Endothelial cell of umbilical vein (primary cell): Measurements from ENCODE around the gene RASL10A. TPM values are rescaled to one million over a fixed set of nuclear protein-coding genes. Genes with fewer than 3 reads are reported as not detected.

Experiments used
- BruUV-seq: library from RNA; stranded (reverse); fragments of 400-500 nt; replicated peaks from 2 replicates; lab custom pipeline; 2021; lab: Mats Ljungman, UMichigan
- CTCF ChIA-PET: fragments of 300-600, 350-600 bp; sonication (Branson Sonifier 250); formaldehyde crosslinking; loops from one replicate; lab custom pipeline; 2021; ENCODE audit warnings: antibody characterized with exemption, inconsistent platforms; lab: Charles Lee
- POLR2A ChIA-PET: fragments of 300-600, 350-600 bp; sonication (Branson Sonifier 250); formaldehyde crosslinking; loops from one replicate; lab custom pipeline; 2021; ENCODE audit warnings: antibody characterized with exemption, inconsistent platforms; lab: Charles Lee
- DNase-seq: peaks from one replicate; pipeline ENCODE4 v3.0.0-alpha.2; 2011; ENCODE audit warnings: low read depth, low spot score
- FAIRE-seq: peaks from 2 replicates; lab custom pipeline; 2011; peaks lifted over from hg19 to GRCh38; lab: Jason Lieb, UNC
- H2AFZ ChIP-seq: 2 replicates; pipeline ENCODE4 v1.6.0; 2012; ENCODE audit warnings: low read depth, low read length, control low read depth, inconsistent platforms
- H3K27ac ChIP-seq: 2 replicates; pipeline ENCODE4 v1.5.1; 2011; ENCODE audit warnings: low read depth, mild to moderate bottlenecking, control low read depth, low read length, moderate library complexity; ENCODE audit not compliant: insufficient read depth
- H3K27me3 ChIP-seq, 2 experiments: 2 replicates each; pipeline versions ENCODE4 v1.6.0 to v1.6.1; 2011; ENCODE audit warnings: low read length in 2 of 2, mixed read lengths in 1 of 2; ENCODE audit not compliant: control insufficient read depth in 2 of 2, insufficient read depth in 2 of 2
- H3K36me3 ChIP-seq, 2 experiments: 2 replicates in 1 of 2; 3 replicates in 1 of 2; pipeline ENCODE4 v1.5.1; 2011; ENCODE audit warnings: low read length in 2 of 2, mild to moderate bottlenecking in 1 of 2, moderate library complexity in 1 of 2; ENCODE audit not compliant: control insufficient read depth in 2 of 2, insufficient read depth in 2 of 2; ENCODE audit errors: extremely low read depth in 1 of 2
- H3K4me1 ChIP-seq: 3 replicates; pipeline ENCODE4 v1.5.1; 2011; ENCODE audit warnings: mild to moderate bottlenecking, low read length; ENCODE audit not compliant: control insufficient read depth, insufficient read depth; ENCODE audit errors: extremely low read depth
- H3K4me2 ChIP-seq: 2 replicates; pipeline ENCODE4 v1.6.1; 2011; ENCODE audit warnings: low read length, control low read depth, mixed read lengths; ENCODE audit not compliant: insufficient read depth
- H3K4me3 ChIP-seq, 3 experiments: fragments of 200-600 bp in 1 of 3; sonication (generic), shearing (Covaris generic) in 1 of 3; replicated peaks in 1 of 3; 2 replicates each; pipeline ENCODE4 v1.5.1; 2011 to 2016; ENCODE audit warnings: control low read depth in 3 of 3, low read length in 3 of 3, mild to moderate bottlenecking in 2 of 3, inconsistent platforms in 1 of 3, low read depth in 1 of 3, moderate library complexity in 1 of 3; ENCODE audit not compliant: insufficient read depth in 1 of 3
- H3K79me2 ChIP-seq: 2 replicates; pipeline ENCODE4 v1.6.0; 2012; ENCODE audit warnings: low read length, inconsistent platforms; ENCODE audit not compliant: control insufficient read depth, insufficient read depth
- H3K9ac ChIP-seq: replicated peaks from 2 replicates; pipeline ENCODE3; 2011; ENCODE audit warnings: low read length, control low read depth; ENCODE audit not compliant: insufficient read depth; ENCODE audit errors: extremely low read depth
- H3K9me1 ChIP-seq: replicated peaks from 3 replicates; pipeline ENCODE4 v1.6.0; 2011; ENCODE audit warnings: mild to moderate bottlenecking, low read length; ENCODE audit not compliant: control insufficient read depth, insufficient read depth; ENCODE audit errors: extremely low read depth
- H3K9me3 ChIP-seq: replicated peaks from 2 replicates; pipeline ENCODE4 v1.5.1; 2012; ENCODE audit warnings: low read length, inconsistent platforms; ENCODE audit not compliant: control insufficient read depth, insufficient read depth
- H4K20me1 ChIP-seq: replicated peaks from 2 replicates; pipeline ENCODE3; 2011; ENCODE audit warnings: mild to moderate bottlenecking, low read length; ENCODE audit not compliant: control insufficient read depth, insufficient read depth; ENCODE audit errors: extremely low read depth
- EZH2 ChIP-seq: IDR thresholded peaks from 2 replicates; pipeline ENCODE4 v1.6.1; 2012; ENCODE audit warnings: borderline replicate concordance, low read depth, mild to moderate bottlenecking, moderate library complexity, low read length, inconsistent platforms; ENCODE audit not compliant: severe bottlenecking
- FOS ChIP-seq: IDR thresholded peaks from 2 replicates; pipeline ENCODE4 v1.6.1; 2011; ENCODE audit warnings: mild to moderate bottlenecking, low read length, moderate library complexity, borderline replicate concordance; ENCODE audit not compliant: insufficient read depth
- GATA2 ChIP-seq: IDR thresholded peaks from 2 replicates; pipeline ENCODE4 v1.7.0; 2011; ENCODE audit warnings: low read depth, mild to moderate bottlenecking, moderate library complexity, mixed read lengths, low read length; ENCODE audit not compliant: insufficient read length, insufficient read depth
- JUN ChIP-seq: IDR thresholded peaks from 2 replicates; pipeline ENCODE4 v1.6.1; 2011; ENCODE audit warnings: borderline replicate concordance, low read depth; ENCODE audit not compliant: insufficient read length, insufficient read depth
- MYC ChIP-seq: IDR thresholded peaks from one replicate; pipeline ENCODE4 v1.6.1; 2011; ENCODE audit warnings: mild to moderate bottlenecking, low read depth, low read length
- POLR2A ChIP-seq: IDR thresholded peaks from 2 replicates; pipeline ENCODE4 v1.6.1; 2012; ENCODE audit warnings: low read depth, mild to moderate bottlenecking, control low read depth, low read length
- POLR2AphosphoS5 ChIP-seq: IDR thresholded peaks from 2 replicates; pipeline ENCODE4 v1.6.1; 2012; ENCODE audit warnings: low read depth, mild to moderate bottlenecking, control low read depth, low read length, moderate library complexity; ENCODE audit not compliant: insufficient read depth
- dilution Hi-C: fragments of 300-500 bp; cut with MboI; formaldehyde crosslinking; loops from one replicate; pipeline ENCODE4 v1.15.0; 2019; ENCODE audit warnings: low sequenced_read_pairs; ENCODE audit not compliant: extremely low pct_ligation_motif_present
- intact Hi-C: fragments of 100-400 bp; cut with micrococcal nuclease; formaldehyde crosslinking; loops from one replicate; pipeline ENCODE4 v1.10.0; 2022
- polyA plus RNA-seq, 4 experiments: library from polyadenylated mRNA; depleted of rRNA in 3 of 4; stranded (reverse) in 3 of 4; unstranded in 1 of 4; fragments of >200 nt; gene quantifications; 2 replicates each; pipeline versions ENCODE4 v1.2.1 to v1.2.3, GENCODE V29; 2011 to 2012; ENCODE audit warnings: missing spikeins in 1 of 4
- total RNA-seq: library from RNA; stranded (reverse); gene quantifications from 2 replicates; pipeline ENCODE4 v1.2.3, GENCODE V29; 2021
- TF ChIP-seq, protein P1 (sequence below), 2 donors: IDR thresholded peaks; 1 replicate in 1 of 2; 2 replicates in 1 of 2; pipeline ENCODE4 v1.5.1; 2011; ENCODE audit warnings: low read length in 2 of 2, mild to moderate bottlenecking in 2 of 2, moderate library complexity in 2 of 2, control low read depth in 1 of 2, inconsistent platforms in 1 of 2, low read depth in 1 of 2; ENCODE audit not compliant: insufficient read depth in 1 of 2; ENCODE audit errors: extremely low read depth in 1 of 2
- TF ChIP-seq, protein P2 (sequence below): IDR thresholded peaks from 2 replicates; pipeline ENCODE4 v1.6.1; 2011; ENCODE audit not compliant: insufficient read depth, insufficient read length

RASL10A gene
- total and polyA plus RNA-seq, 2 donors (not counting 3 experiments of a cell fraction or from before 2014, with no cell fraction given): 1.1 to 1.9 TPM

DNA sequence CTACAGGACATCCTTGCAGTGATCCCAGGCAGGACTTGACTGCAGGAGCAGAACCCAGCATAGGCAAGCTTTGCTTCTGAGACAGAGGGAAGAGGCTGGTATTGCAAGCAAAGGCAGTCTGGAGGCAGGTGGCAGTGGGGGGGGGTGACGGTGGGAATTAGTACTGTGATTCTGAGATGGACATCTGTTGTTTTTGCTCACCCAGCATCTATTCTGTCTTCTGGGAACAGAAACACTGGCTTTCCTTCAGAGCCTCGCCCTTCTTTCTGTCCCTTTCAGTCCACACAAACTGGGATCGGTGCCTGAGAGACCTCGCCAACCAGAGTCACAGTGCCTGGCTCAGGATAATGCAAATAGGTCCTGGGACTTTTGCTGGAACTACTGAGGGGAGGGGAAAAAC, 31.2 kb upstream of the RASL10A start:
- Histone ChIP-seq H3K4me1 (no peaks in the 10 kb centered on the region), H3K36me3 (peaks cover 7 to 70% of the 10 kb centered on the region in 2 experiments), H3K79me2 (no peaks in the 10 kb centered on the region), H3K27me3 (no peaks in the 10 kb centered on the region), H3K27ac (no peak overlapping the region), H3K9ac (no peak overlapping the region), H3K4me3 (no peak overlapping the region), H2AFZ (no peak overlapping the region), H3K9me1 (no peaks in the 10 kb centered on the region), H3K4me2 (no peak overlapping the region), H3K9me3 (no peaks in the 10 kb centered on the region), H4K20me1 (no peaks in the 10 kb centered on the region)
- intact Hi-C loops (no loop called here), dilution Hi-C loops (no loop called here)
- CTCF ChIA-PET: interaction anchor here (1.3 to 2.9 kb wide), 2 partner anchors 12 to 30 kb away, joined by 3 to 9 read pairs; no protein-coding TSS in a partner anchor
- TF ChIP-seq EZH2 (no peak), POLR2A (no peak), MYC (no peak), POLR2AphosphoS5 (no peak), GATA2 (no peak), FOS (no peak), JUN (no peak)
- TF ChIP-seq, protein P1, sequence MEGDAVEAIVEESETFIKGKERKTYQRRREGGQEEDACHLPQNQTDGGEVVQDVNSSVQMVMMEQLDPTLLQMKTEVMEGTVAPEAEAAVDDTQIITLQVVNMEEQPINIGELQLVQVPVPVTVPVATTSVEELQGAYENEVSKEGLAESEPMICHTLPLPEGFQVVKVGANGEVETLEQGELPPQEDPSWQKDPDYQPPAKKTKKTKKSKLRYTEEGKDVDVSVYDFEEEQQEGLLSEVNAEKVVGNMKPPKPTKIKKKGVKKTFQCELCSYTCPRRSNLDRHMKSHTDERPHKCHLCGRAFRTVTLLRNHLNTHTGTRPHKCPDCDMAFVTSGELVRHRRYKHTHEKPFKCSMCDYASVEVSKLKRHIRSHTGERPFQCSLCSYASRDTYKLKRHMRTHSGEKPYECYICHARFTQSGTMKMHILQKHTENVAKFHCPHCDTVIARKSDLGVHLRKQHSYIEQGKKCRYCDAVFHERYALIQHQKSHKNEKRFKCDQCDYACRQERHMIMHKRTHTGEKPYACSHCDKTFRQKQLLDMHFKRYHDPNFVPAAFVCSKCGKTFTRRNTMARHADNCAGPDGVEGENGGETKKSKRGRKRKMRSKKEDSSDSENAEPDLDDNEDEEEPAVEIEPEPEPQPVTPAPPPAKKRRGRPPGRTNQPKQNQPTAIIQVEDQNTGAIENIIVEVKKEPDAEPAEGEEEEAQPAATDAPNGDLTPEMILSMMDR (IDR thresholded peaks at IDR 0.05; ENCODE audit: extremely low read depth in 1 of 2, insufficient read depth in 1 of 2, low read depth in 1 of 2, low read length in 2 of 2): no peak
- TF ChIP-seq, protein P2, sequence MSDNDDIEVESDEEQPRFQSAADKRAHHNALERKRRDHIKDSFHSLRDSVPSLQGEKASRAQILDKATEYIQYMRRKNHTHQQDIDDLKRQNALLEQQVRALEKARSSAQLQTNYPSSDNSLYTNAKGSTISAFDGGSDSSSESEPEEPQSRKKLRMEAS: no peak
- POLR2A ChIA-PET: no interaction called here
- BruUV-seq: no TSS peak
- FAIRE-seq (no peak), DNase-seq (no peak)
